Loucy (cell line): ENCODE measurements around the gene BPIFB4.

ENCODE experiments used
- H2AFZ ChIP-seq: fragments of 200-600 bp; sonication (generic); 2 replicates; pipeline ENCODE4 v1.6.0; 2016; ENCODE audit warnings: antibody characterized with exemption, mild to moderate bottlenecking, low read length, moderate library complexity
- H3F3A ChIP-seq: fragments of 200-600 bp; 2 replicates; pipeline ENCODE4 v1.6.0; 2016; ENCODE audit warnings: antibody characterized with exemption, low read depth, mild to moderate bottlenecking
- H3K27me3 ChIP-seq: fragments of 200-600 bp; sonication (generic); 2 replicates; pipeline ENCODE4 v1.6.1; 2014; ENCODE audit warnings: low read length, mild to moderate bottlenecking; ENCODE audit not compliant: insufficient read depth, poor library complexity, severe bottlenecking
- H3K36me3 ChIP-seq: fragments of 200-600 bp; sonication (generic); 2 replicates; pipeline ENCODE4 v1.6.1; 2016; ENCODE audit warnings: low read length; ENCODE audit not compliant: insufficient read depth
- H3K4me1 ChIP-seq: fragments of 200-600 bp; sonication (generic); 2 replicates; pipeline ENCODE4 v1.5.1; 2014; ENCODE audit warnings: low read length, mild to moderate bottlenecking; ENCODE audit not compliant: insufficient read depth, poor library complexity, severe bottlenecking
- H3K4me2 ChIP-seq: fragments of 200-600 bp; sonication (generic); 2 replicates; pipeline ENCODE4 v1.6.0; 2014; ENCODE audit warnings: antibody characterized with exemption, low read length, low read depth, mild to moderate bottlenecking; ENCODE audit not compliant: poor library complexity, severe bottlenecking
- H3K4me3 ChIP-seq: fragments of 200-600 bp; sonication (generic); 2 replicates; pipeline ENCODE4 v1.5.1; 2014; ENCODE audit warnings: low read length, mild to moderate bottlenecking, mixed read lengths; ENCODE audit not compliant: poor library complexity, severe bottlenecking
- H3K79me2 ChIP-seq: fragments of 200-600 bp; sonication (generic); 2 replicates; pipeline ENCODE4 v1.6.1; 2014; ENCODE audit warnings: low read length; ENCODE audit not compliant: insufficient read depth
- H3K9ac ChIP-seq: fragments of 200-600 bp; sonication (generic); 2 replicates; pipeline ENCODE4 v1.6.0; 2014; ENCODE audit warnings: mild to moderate bottlenecking, low read depth, low read length, moderate library complexity; ENCODE audit not compliant: poor library complexity, severe bottlenecking
- H3K9me2 ChIP-seq: fragments of 200-600 bp; sonication (generic); replicated peaks from 2 replicates; pipeline ENCODE4 v1.6.1; 2016; ENCODE audit warnings: low read depth, low read length, mixed read lengths
- H3K9me3 ChIP-seq: fragments of 200-600 bp; sonication (generic); 2 replicates; pipeline ENCODE4 v1.6.1; 2014; ENCODE audit warnings: mild to moderate bottlenecking, antibody characterized with exemption, low read length, low read depth; ENCODE audit not compliant: insufficient read depth
- H4K20me1 ChIP-seq: fragments of 200-600 bp; sonication (generic); 2 replicates; pipeline ENCODE4 v1.6.0; 2014; ENCODE audit warnings: antibody characterized with exemption, low read length, mild to moderate bottlenecking; ENCODE audit not compliant: insufficient read depth, poor library complexity, severe bottlenecking
- EZH2phosphoT487 ChIP-seq: fragments of 200-600 bp; IDR thresholded peaks from 2 replicates; pipeline ENCODE4 v1.6.1; 2018; ENCODE audit warnings: antibody characterized with exemption, mild to moderate bottlenecking, moderate library complexity, borderline replicate concordance
- TF ChIP-seq, protein P1 (sequence below): fragments of 200-600 bp; sonication (generic); conservative IDR thresholded peaks from 2 replicates; pipeline ENCODE4 v1.5.1; 2014; ENCODE audit warnings: mild to moderate bottlenecking, antibody characterized with exemption, low read length

Gene BPIFB4

DNA sequence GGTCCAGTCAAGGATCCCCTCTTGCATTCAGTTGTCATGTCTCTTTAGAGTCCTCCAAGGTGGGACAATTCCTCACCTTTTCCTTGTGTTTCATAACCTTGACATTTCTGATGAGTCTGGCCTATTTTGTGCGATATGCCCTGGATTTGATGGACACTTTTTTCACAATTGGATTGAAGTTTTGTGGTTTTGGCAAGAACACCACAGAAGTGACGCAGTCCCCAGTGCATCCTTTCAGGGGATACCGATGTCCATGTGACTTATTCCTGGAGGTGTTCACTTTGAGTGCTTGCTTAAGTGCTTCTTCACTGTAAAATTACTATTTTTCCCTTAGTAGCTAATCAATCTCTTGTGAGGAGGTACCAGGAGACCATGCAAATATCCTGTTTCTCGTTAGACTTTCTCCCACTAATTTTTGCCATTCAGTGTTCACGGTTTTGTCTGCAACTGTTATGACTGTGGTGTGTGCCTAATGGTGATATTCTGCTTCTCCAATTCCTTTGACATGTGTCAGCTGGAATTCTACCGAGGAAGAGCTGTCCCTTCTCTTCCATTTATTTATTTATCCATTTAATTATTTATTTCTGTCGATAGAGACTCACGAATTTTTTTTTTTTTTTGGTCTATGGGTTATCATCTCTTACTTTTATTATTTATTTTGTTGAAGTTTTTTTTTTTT, 30.8 kb downstream of the BPIFB4 start:
- no peak for TF ChIP-seq EZH2phosphoT487
- TF ChIP-seq, protein P1, sequence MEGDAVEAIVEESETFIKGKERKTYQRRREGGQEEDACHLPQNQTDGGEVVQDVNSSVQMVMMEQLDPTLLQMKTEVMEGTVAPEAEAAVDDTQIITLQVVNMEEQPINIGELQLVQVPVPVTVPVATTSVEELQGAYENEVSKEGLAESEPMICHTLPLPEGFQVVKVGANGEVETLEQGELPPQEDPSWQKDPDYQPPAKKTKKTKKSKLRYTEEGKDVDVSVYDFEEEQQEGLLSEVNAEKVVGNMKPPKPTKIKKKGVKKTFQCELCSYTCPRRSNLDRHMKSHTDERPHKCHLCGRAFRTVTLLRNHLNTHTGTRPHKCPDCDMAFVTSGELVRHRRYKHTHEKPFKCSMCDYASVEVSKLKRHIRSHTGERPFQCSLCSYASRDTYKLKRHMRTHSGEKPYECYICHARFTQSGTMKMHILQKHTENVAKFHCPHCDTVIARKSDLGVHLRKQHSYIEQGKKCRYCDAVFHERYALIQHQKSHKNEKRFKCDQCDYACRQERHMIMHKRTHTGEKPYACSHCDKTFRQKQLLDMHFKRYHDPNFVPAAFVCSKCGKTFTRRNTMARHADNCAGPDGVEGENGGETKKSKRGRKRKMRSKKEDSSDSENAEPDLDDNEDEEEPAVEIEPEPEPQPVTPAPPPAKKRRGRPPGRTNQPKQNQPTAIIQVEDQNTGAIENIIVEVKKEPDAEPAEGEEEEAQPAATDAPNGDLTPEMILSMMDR = no peak
- Histone ChIP-seq H3K9me2 (no peaks in the 10 kb centered on the region), H2AFZ (no peak overlapping the region), H3K9ac (no peak overlapping the region), H3K4me1 (no peaks in the 10 kb centered on the region), H4K20me1 (no peaks in the 10 kb centered on the region), H3K27me3 (no peaks in the 10 kb centered on the region), H3K4me2 (no peak overlapping the region), H3K4me3 (no peak overlapping the region), H3K9me3 (no peaks in the 10 kb centered on the region), H3K36me3 (no peaks in the 10 kb centered on the region), H3K79me2 (no peaks in the 10 kb centered on the region), H3F3A (no peaks in the 10 kb centered on the region)

DNA sequence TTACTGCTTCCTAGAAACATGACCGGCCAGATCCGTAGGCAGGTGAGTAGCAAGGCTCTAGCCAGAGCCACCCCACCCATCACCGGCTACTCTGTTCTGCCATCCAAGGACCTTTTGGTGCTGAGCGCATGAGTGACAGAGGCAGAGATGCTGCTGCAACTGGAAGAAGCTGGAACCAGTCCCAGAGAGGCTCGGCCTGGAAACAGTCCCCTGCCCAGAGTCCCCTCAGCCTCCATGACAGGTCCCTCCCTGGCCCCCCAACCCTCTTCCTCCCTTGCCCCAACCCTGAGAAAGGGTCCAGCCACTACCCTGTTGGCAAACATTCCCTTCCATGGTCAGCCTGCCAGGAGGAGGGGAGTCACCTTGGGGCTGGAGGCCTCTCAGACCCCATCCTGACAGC, 31.9 kb downstream of the BPIFB4 start:
- Histone ChIP-seq H3K9ac (no peak overlapping the region), H2AFZ (no peak overlapping the region), H3F3A (no peaks in the 10 kb centered on the region), H3K79me2 (no peaks in the 10 kb centered on the region), H4K20me1 (no peaks in the 10 kb centered on the region), H3K4me3 (no peak overlapping the region), H3K9me3 (no peaks in the 10 kb centered on the region), H3K9me2 (no peaks in the 10 kb centered on the region), H3K4me1 (no peaks in the 10 kb centered on the region), H3K27me3 (no peaks in the 10 kb centered on the region), H3K4me2 (no peak overlapping the region), H3K36me3 (no peaks in the 10 kb centered on the region)
- TF ChIP-seq, protein P1 = no peak
- no peak for TF ChIP-seq EZH2phosphoT487

DNA sequence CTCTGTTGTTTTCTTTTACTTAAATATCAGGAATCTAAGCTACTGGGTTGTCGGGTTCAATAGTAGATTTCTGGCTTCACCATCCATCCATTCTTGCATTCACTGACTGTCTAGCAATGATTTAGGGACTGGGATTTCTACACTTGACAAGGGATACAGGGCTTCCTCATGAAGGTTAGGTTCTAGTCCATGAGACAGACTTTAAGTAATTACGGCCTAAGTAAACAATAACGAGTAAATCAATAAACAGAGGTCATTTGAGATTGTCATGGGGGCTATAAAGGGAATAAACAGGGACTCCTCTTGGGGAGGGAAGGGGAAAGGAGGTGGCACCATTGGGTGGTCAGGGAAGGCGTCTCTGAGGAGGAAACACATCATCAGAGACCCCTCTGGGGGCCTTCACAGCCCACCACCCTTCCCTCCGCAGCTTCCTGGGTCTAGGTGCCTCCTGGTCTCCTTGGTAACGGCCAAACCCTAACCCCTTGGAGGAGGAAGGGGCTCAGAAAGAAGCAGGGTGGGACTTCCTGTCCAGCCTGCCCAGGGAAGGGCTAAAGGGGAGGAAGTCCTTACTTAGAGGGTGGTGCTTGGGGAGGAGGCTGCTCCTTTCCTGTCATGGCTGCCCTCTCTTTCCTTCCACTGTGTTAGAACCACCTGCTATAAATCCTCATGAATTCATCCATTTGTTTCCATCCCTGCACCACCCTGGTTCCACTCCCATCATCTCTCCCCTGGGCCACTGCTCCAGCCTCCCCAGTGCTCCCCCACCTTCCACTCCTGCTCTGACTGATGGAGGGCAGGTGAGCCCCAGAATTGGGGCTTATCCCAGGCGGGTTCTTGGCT, 33.3 kb downstream of the BPIFB4 start:
- Histone ChIP-seq H3K9me2 (no peaks in the 10 kb centered on the region), H3K9ac (no peak overlapping the region), H3K4me3 (no peak overlapping the region), H4K20me1 (no peaks in the 10 kb centered on the region), H3K4me2 (no peak overlapping the region), H2AFZ (peak overlapping the region; percentile 59; the same call in 1 of the 2 replicates), H3K9me3 (no peaks in the 10 kb centered on the region), H3K4me1 (no peaks in the 10 kb centered on the region), H3K27me3 (no peaks in the 10 kb centered on the region), H3K79me2 (no peaks in the 10 kb centered on the region), H3K36me3 (no peaks in the 10 kb centered on the region), H3F3A (no peaks in the 10 kb centered on the region)
- TF ChIP-seq EZH2phosphoT487 = no peak
- TF ChIP-seq, protein P1 = no peak
